HG03457 (cell line): Measurements from ENCODE around the gene CAPN5.

Experiments
- ATAC-seq: cut with Tn5 transposase; IDR thresholded peaks from one replicate; pipeline ENCODE4 v1.9.1; 2021; ENCODE audit warnings: moderate number of reproducible peaks; ENCODE audit not compliant: unreplicated experiment

CAPN5 gene

DNA sequence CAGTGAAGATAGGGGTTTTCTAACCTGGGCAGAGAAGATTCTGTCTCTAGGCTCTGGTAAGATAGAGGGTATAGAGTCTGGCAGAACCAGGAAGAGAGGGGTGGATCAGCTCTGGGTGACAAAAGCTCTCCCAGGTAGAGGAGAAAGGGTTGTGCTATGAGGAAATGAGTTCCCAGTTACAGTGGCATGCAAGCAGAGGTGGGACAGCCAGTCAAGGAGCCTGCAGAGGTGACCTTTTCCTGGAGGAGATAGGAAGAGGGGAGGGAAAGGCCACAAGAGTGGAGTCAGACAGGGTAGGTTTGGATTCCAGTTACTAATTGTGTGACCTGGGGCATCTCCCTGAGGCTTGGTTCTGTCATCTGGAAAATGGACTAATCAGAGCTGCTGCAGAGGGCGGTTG is 3.4 kb upstream of the CAPN5 start:
- no peak for ATAC-seq

GRCh38 chr11:77063861-77064260 is 2.9 kb upstream of the CAPN5 start:
- ATAC-seq = no peak

DNA sequence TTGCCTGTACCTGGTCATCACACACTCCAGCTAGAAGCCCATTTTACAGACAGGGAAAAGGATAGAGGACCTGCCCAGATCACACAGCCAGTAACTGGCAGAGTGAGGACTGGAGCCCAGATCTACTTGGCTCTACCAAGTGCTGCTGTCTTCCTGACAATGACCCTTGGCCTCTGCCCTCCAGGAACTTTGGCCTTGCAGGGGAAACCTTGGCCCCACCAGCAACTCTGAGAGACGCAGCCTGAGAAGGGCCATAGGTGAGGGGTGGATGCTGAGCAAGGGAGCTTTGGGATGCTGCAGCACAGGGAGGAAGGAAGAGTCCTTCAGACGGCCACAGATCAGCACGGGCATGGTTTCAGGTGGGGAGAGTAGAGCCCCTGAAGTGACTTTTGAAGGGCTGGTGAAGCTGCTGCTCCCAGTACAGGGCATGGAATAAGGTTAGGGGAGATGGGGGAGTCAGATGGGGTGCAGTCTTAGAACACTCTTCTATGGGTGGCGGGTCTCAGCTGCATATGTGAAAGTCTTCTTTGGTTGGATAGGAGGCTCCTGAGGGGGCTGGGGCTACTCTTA is 2.0 kb upstream of the CAPN5 start:
- ATAC-seq = no peak

GRCh38 chr11:77065878-77066228 is 918 bp upstream of the CAPN5 start:
- no peak for ATAC-seq

- ATAC-seq = no peak
Observed at GRCh38 chr11:77067861-77068443, 1.2 kb downstream of the CAPN5 start.

DNA sequence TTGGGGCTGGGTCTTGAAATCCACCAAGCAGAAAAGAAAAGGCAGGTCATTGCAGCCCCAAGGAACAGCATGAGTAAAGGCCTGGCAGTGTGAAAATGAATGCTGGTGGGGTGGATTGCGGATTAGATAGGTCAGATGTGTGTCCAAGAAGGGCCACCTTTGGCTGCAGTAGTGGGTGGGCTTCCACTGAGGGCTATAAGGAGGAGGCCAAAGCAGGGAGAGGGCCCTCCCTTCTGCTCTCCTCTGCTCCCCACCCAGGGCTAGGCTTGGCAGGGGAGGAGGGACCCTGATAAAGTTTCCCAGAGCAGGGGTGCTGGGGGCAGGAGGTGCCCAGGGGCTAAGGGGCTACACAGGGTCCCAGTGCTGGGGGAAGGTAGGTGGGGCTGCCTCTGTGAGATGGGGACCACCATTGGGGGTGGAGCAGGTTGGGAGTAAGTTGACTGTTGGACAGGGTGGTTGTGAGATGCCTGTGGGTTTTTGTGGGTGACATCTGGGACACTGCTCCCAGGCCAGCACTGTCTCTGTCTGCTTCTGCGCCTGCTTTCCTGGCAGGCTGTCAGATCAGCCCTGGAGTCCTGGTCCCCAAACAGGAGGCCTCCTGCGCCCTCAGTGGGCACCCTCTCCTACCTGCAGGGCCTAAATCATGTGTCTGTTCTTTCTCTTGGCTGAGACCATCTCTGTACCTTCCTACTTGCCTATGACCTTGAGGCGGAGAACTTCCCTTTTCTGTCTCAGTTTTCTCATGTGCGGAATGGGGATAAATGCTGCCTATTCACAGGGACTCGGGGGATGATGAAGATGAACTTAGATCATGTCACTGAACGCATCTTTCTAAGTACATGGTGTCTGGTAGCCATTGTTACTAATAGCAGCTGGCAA is 1.9 kb downstream of the CAPN5 start:
- ATAC-seq = no peak

DNA sequence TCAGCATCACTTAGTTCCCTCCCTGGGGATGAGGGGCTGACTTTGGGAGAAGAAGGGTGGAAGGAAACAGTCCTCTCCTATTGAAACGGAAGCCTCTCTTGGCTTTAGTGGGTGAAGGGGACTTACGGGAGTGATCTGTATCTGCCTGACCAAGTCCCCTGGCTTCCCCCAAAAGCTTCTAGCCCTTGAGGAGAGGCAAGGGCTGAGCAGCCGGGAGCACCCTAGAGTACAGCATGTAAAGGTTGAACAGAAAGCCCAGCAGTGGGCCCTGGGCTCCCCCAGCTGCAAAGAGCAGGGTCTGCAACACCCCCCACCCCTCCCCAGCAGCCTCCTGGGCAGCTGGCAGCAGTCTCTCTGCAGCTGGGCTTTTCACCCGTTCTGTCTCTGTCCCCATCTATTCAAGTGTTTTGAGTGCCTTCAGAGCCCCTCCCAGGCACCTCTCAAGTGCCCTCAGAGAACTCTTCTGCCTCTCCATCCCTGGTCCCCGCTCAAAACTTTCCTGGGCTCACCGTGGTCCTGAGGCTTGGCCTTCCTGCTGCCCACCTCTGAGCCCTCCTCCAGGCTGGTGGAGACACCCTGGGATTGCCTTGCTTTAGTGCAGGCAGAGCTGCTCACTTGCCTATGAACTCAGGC is 2.7 kb downstream of the CAPN5 start:
- ATAC-seq = no peak

- no peak for ATAC-seq
Observed at GRCh38 chr11:77069969-77070582, 3.3 kb downstream of the CAPN5 start.

GRCh38 chr11:77071077-77071476 is 4.3 kb downstream of the CAPN5 start:
- no peak for ATAC-seq

GRCh38 chr11:77071671-77072605 is 5.2 kb downstream of the CAPN5 start:
- ATAC-seq = no peak

DNA sequence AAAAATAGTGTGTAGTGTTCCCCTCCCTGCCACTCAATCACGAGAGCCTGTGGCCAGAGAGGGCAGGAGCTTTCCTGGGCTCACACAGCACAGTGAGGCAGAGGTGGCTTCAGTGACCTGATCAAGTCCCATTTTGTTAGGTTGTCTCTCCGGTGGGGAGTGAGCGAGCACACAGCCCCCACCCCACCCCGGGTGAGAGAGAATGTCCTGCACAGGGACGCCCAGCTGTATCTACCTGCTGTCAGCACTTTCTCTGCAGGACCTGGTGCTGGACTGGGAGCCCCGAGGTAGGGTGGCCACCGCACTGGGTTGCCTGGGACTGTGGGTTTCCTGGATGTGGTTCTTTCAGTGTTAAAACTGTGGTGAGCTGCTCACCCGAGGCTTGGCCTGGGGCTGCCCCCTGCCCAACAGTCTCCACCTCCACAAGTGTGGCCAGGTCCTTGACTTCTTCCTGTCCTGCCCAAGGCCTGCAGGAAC is 6.1 kb downstream of the CAPN5 start:
- no peak for ATAC-seq

- ATAC-seq = no peak
Observed at GRCh38 chr11:77073328-77074001, 6.7 kb downstream of the CAPN5 start.

DNA sequence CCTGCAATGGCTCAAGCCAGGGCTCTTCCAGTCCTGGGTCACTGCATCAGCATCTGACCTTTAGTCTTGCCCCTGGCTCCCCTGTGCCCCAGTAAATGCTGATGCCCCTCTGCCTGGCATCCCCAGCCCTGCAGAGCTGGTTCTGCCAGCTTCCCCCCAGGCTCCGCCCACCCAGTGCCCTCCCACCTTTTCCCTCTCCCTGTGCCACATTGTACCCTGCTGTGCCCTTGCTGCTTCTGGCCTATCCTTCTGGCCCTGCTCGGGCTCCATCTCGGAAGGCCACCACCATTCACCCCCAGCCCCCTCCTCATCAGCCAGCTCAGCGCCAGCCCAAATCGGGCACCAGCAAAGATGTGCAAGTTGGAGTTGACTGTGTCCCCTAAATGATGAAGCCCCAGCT is 7.4 kb downstream of the CAPN5 start:
- no peak for ATAC-seq

GRCh38 chr11:77074626-77075221 is 8.0 kb downstream of the CAPN5 start:
- no peak for ATAC-seq

DNA sequence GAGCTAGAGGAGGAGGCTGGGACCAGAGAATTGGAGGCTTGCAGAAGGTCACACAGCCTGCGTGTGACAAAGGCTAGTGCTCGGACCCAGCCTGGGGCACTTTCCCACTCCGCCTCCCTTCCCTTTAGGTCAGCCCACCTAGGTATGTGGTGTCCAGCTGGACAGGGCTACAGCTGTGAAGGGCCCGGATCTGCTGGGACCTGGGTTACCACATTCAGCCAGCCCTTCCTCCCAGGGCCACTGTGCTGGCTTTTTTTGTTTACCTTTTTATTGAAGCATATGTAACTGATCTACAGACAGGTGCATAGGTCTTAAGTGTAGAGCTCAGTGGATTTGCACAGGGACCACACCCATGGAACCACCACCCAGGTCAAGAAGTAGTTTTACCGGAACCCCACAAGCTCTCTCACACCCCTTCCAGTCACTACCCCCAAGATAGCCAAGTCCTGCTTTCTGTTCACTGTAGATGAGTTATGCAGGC is 8.7 kb downstream of the CAPN5 start:
- ATAC-seq = no peak

DNA sequence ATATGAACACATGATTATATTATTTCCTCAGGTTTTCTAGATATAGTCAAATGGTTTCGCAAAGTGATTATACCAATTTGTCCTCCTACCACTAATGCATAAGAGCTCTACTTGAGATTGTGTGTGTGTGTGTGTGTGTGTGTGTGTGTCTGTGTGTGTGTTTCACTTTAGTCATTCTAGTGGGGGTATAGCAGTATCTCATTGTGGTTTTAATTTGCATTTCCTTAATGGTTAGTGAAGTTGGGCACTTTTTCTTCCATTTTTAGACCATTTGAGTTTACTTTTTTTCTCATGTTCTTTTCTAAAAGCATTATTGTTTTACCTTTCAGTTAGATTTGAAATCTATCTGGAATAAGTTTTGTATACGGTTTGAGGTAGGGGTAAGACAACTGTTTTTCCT is 12.9 kb downstream of the CAPN5 start:
- ATAC-seq = no peak

DNA sequence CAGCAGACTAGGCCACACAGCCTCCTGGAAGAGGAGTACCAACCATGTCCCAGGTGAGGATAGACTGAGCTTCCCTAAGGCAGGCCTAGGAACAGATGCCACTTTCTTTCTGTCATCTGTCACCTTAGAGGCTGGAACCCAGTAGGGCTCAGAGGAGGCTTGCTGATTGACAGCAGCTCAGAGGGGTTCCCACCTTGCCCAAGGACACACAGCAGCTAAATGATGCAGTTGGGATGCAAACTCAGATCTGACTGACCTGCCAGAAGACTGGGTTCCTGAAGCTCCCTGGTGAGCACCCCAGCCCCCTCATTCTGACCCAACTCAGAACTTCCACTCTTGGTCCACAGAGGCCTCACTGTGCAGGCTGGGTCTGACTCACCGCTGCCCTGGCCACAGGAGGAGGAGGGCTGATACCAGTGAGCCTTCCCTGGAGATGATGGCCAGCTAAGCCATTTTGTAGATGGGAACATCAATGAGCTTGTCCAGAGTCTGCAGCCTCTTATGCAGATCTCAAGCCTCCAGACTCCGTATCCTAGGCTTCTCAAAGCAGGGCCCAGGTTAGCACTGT is 14.0 kb downstream of the CAPN5 start:
- ATAC-seq = no peak

GRCh38 chr11:77081381-77081851 is 14.6 kb downstream of the CAPN5 start:
- no peak for ATAC-seq
